Fibroblast of skin of right quadriceps (primary cell): ENCODE results near the gene CRISPLD2.

ENCODE experiments used
- DNase-seq: peaks from one replicate; pipeline ENCODE4 v3.0.0-alpha.2; 2013

Gene CRISPLD2, protein sequence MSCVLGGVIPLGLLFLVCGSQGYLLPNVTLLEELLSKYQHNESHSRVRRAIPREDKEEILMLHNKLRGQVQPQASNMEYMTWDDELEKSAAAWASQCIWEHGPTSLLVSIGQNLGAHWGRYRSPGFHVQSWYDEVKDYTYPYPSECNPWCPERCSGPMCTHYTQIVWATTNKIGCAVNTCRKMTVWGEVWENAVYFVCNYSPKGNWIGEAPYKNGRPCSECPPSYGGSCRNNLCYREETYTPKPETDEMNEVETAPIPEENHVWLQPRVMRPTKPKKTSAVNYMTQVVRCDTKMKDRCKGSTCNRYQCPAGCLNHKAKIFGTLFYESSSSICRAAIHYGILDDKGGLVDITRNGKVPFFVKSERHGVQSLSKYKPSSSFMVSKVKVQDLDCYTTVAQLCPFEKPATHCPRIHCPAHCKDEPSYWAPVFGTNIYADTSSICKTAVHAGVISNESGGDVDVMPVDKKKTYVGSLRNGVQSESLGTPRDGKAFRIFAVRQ

DNA sequence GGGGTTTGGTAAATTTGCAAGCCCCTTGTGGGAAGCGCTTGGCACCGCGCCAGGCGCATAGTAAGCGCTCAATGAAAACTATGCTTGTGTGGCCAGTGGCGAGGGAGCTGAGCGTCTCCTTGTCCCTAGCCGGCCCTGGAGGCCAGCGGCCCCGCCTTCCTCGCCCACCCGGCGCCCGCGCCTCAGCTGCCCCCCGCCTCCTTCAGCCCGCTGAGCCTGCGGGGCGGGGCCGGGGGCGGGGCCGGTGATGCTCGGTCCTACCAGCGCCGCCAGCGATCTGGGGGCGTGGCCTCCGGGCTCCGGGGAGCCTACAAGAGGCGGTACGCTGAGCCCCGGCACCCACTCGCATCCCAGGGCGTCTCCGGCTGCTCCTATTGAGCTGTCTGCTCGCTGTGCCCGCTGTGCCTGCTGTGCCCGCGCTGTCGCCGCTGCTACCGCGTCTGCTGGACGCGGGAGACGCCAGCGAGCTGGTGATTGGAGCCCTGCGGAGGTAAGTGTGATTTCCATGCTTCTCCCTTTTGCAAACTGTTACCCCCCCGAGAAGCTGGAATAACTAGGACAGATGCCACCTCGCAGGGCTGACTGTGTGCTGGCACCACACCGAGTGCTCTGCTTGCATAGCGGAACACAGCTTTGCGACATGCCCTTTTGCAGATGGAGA is at the start of gene CRISPLD2:
CRISPLD2 (plus strand) TSS at position 342 of the 661 bp plus-strand sequence. CDS start 18,511 bp downstream, outside the sequence.
- peak; percentile 88 for DNase-seq

DNA sequence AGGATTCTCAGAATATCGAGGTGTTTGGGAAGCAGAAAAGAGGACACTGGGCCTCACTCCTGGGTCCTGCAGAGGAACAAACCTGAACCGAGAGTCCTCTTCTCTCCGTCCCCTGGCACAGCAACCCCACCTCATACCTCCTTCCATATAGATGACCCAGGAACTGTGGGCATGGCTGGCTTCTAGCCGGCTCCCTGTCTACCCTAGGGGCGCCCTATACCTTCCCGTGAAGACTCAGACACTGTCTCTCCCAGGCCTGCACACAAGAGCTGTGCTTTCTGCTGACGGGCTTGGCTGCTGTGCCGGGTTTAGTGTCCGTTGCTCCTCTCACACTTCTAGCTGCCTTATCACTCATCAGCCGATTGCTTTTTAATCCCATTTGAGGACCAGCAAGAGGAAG is 46.5 kb upstream of the CRISPLD2 start:
- DNase-seq = no peak

DNA sequence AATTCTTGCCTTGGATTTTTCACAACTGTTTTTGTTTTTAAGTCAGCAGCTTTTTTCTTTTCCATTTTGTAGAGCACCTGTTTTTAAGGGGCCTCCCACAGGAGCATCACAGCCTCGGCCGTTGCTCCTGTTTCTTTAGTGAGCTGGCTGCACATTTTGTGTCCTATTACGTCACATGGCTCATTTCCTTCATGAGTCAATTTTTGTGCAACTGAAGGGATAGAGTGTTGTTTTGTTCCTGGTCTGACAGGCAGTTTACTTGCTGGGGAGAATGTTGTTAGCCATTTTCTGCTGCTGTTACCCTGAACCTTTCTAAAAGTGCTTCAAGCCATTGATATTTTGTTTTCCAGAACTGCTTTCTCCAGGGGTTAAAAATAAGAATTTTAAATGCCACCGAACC is 45.0 kb upstream of the CRISPLD2 start:
- DNase-seq = peak; percentile 78

DNA sequence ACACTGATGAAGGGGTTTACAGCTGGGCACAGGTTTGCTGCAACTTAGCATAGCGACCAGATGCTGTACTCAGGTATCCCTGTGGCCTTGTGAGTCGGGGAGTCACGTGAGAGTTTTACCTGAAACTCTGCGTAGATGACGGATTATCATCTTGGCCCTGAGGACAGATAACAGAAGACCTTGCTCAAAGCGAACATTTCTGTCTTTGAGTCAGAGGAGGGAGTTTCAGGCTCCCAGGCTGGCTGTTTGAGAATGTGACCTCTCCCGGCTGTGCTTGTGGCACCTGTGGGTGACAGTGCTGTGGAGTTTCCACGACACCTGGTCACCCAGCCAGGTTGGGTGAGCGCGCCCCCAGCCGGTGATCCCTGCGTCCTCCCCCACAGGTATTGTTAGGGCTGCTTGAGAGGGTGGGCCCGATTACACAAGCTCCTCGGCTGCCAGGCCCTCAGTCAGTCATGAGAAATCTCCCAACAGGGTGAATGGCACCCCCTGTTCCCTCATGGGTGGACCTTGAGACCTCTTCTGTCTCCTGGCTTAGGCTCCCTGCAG is 44.4 kb upstream of the CRISPLD2 start:
- DNase-seq = no peak

DNA sequence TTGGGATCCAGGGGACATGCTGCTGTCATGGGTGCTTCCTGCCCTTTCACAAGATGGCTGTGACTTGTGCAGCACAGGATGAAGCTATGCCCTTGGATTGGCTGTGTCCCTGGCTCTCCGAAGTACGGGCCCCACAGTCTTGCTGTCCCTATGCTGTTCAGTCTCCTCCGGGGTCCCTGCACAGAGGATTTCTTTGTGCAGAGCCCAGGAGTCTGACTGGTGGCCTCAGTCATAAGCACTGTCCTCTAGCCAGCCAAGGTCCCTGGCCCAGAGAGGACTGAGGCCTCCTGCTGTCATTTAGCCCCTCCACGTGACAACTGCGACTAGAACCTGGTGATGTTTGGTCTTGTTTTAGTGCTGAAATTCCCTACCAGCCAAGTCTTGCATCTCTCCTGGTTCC is 42.4 kb upstream of the CRISPLD2 start:
- DNase-seq = no peak

DNA sequence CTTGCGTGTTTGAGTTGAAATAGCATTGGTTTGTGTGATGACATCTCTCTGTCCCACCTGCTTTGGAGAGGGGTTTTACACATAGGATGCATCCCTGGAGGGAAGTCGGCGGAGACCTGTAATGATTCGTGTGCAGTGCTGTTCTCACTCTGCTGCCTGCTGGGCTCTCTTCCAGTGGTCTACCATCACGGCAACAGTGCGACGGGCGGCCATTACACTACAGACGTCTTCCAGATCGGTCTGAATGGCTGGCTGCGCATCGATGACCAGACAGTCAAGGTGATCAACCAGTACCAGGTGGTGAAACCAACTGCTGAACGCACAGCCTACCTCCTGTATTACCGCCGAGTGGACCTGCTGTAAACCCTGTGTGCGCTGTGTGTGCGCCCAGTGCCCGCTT is 41.1 kb upstream of the CRISPLD2 start:
- no peak for DNase-seq

DNA sequence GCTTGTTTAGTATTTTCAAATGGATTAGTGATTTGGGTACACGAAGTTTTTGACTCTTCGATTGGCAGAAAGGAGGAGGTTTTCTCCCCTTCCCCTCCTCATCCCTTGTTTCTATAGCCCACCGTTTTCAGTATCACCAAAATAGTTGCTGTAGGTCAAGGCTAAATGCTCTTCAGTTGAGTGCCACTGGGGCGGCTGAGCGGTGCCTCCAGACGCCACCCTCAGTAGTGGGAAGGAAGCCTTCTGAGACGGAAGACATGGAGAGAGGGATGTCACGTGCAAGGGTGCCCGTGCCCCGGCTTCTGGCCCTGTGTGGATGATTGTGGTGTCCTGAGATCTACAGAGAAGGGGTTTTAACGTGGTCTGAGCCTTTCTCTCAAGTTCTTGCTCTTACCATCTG is 39.7 kb upstream of the CRISPLD2 start:
- DNase-seq = no peak

DNA sequence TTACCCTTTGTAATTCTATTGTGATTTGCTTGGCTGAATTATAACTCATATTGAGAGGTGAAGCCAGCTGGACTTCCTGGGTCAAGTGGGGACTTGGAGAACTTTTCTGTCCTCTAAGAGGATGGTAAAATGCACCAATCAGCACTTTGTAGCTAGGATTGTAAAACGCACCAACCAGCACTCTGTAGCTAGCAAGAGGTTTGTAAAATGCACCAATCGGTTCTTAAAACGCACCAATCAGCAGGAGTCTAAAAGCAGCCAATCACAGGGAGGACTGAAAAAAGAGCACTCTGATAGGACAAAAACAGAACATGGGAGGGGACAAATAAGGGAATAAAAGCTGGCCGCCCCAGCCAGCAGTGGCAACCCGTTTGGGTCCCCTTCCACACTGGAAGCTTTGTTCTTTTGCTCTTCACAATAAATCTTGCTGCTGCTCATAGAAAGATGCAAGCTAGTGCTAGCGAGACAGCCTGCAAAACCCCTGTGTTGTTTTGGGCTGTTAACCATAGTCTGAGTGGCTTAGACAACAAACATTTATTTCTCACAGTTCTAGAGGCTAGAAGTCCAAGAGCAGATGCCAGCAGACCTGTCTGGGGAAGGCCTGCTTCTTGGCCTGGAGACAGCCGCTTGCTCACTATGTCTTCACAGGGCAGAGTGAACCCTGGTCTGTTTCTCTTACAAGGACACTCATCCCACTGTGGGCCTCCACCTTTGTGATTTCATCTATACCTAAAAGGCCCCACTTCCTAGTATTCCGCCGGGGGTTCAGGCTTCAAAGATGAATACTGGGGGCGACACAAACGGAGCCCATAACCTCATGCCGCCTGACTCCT is 39.0 kb upstream of the CRISPLD2 start:
- DNase-seq = no peak

DNA sequence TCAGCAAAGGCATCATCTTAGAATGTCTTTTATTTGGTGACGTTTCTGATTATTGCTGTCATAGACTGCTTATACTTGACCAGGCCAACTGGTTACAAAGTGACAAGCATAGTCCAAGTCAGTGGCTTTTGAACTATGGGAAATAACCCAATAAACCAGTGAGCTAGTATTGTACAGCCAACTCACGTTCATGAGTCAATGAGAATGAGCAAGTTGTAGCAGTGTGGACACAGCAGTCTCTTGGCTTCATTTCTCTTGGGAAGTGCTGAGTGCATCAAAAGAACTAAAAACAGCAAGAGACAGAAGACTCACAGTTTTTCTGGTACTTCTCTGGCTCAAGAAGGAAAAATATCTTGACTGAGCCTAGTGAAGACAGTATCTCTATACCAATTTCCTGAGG is 36.9 kb upstream of the CRISPLD2 start:
- no peak for DNase-seq

DNA sequence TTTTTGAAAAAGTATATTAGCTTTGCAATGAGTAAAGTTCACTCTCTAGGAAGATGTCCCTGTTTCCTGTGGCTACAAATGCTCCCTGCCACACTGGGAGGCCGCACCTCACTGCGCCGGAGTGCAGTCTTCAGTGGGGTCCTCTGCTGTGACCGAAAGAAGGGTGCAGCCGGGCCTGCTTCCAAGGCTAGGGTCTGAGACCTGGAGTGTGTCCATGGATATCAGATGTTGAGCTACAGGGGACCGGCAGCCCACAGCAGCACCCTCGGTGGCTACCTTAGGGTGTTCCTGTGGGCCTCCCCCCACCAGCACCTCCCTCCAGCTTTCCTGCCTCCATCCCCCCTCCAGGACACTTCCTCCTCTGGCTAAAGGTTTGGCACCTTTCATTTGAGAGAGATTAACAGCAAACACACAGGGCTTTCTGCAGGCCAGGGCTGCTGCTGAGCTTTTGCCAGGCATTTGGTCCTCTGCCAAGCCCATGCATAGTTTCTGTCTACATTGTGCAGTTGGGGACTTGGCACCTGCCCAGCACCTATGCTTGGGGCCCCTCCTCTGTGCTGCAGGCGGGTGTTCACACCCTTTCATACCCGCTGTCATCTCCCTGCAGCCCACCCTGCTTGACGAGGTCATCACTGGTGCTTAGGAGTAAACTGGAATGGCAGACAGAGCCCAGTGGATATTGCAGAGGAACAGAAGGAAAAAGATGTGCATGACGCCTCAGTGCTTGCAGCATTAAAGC is 33.8 kb upstream of the CRISPLD2 start:
- peak; percentile 91 for DNase-seq

DNA sequence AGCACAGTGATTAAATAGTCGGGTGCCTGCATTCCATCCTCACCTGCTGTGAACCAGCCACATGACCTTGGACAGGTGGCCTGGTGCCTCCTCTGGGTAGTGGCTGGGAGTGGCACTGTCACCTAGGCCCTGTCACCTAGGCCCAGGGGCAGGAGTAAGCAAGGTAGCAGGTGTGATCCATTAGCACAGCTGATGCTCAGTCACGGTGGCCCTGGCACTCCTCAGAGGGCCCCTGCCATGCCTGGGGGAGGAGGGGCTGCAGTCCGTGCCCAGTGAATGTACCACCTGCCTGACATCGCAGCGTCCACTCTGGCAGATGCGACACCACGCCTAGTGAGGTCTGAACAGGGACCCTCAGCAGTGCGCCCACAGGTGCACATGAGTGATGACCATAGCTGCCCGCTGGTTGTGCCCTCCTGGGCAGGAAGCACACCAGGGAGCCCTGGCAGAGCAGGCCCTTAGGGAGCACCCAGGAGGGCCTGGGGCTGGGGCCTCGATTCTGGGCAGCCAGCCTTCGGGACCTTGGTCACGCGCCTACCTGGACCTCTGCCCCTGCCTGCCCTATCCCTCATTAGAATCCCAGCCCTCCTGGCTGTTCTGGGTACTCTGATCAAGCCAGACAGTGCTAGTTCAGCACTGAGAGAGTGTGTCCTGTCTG is 33.1 kb upstream of the CRISPLD2 start:
- DNase-seq = no peak

DNA sequence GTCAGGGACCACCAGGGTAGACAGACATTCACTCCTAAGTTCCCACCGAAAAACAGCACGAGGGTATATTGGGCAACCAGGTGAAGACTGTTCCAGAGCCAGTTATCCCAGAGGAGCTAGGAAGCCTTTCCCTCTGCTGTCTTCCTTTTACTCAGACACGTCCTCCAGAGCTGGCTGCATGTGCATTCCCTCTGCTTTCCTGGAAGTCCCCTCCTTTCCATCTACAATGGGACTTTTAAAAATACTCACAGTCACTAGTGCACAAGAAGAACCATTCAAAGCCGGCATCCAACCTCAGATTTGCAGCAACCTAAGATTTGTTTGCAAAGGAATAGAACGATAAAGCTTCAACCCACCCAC is 32.5 kb upstream of the CRISPLD2 start:
- no peak for DNase-seq

DNA sequence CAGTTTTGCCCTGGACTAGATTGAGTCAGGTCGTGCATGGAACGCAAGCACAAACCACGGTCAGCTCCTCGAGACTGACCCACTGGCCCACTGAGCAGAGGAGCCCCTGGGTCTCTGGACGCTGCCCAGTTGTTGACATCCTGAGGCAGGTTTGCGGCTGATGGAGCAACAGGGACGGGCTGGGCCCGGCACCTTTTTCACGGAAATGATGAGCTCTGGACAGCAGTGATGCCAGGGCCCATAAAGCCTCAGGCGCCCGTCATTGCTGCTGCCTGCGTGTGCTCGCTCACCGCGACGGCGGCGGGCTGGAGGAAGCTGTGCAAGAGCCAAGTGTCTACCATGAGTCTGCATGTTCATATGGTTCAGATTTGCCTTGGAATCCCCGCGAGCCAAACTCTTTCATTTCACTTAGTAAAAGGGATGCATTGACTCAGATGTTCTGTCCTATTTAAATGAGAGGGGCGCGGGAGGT is 30.8 kb upstream of the CRISPLD2 start:
- peak; percentile 88 for DNase-seq

DNA sequence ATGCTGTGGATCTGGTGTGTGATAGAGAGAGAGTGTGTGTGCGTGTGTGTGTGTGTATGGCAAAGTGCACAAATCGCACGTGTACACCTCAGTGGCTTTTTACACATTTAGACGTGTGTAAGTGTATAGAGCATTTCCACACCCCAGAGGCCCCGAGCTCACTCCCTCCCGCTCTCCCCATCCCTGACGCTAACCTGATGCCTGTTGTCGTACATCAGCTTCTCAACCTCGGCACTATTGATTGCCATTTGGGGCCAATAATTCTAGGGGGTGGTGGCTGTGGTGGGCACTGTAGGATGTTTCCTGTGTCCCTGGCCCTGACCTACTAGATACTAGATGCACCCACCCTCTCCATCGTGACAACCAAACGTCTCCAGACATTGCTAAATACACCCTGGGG is 30.4 kb upstream of the CRISPLD2 start:
- DNase-seq = no peak

DNA sequence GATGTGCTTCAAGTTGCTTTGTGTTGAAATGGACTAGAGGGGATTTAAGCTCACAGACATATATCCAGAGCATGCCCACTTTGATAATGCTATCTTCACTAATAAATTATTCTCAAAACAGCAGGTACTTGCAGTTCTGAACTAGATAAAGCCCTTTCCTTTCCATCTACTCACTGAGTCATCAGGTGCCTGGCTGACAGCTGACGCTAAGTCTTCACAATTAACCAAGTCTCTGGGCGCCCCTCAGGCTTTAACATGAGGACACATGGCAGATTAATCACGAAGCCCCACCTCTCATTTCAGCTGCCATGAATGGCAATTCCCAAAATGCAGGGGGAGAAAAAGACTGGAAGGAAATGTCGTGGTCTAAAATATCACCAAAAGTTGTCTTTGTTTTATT is 29.5 kb upstream of the CRISPLD2 start:
- no peak for DNase-seq

DNA sequence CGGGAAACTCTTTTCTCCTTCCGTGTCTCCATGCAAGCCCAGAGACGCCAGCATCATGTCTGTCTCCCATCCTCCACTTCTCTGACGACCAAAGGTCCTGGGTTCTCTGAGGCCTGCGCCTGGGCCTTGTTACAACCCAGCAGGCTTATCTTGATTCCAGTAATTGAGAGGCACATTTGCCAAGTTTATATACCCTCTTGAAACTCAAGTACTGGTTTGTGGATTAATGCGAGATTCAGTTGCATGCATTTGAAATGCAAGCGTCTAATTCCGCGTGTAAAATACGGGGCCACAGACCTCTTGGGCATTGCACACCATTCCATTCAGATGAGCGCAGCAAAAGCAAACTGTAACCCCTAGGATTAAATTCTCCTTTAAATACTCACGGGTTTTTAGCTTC is 28.7 kb upstream of the CRISPLD2 start:
- DNase-seq = peak; percentile 63

DNA sequence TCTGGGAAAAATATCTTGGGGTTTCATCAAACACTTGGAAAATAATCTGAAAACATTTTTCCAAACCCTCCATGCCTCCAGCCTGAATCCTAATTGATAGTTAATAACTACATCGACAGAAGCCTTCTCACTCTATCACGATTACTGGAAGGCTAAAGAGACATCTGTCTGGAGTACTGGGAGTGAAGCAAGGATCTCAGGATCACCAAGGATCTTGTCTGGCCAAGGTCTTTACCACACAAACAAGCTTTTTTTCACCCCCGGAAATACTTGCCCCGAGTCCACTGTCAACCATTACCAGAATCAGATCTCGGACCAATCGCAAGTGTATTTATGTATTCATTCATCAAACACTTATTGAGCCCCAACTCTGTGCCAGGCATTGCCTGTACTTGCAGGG is 28.3 kb upstream of the CRISPLD2 start:
- no peak for DNase-seq

DNA sequence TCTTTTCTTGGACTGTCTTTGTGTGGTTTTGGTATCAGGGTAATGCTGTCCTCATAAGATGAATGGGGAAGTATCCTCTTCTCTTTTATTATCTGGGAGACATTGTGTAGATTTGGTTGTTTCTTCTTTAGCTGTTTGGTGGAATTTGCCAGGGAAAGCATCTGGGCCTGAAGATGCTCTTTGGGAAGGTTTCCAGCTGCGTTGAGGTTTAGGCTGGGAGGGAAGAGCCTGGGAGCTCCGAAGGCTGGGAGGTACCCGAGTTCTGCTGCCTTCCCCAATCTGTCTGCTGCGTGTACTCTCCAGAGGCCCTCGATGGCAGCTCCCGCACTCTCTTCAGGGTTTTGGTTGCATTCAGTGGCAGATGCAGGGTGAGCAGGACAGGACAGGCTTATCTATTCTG is 25.6 kb upstream of the CRISPLD2 start:
- DNase-seq = no peak

DNA sequence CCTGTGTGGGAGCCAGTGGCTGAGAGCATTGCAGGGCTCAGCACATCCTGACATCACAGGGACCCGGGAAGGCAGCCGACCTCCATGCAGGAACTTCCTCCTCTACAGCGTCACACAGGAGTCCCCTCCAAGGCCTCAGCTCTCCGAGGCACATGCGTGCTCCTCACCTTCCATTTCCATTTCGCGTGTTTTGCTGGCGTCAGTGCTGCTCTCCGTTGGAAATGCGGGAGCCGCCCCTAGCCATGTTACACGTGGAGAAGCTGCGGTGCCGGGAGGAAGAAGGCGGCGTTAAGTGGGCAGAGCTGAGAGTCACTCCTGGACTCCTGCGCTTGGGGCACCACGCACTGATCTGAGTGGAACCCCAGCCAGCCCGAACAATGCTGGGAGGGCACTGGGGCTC is 25.2 kb upstream of the CRISPLD2 start:
- no peak for DNase-seq

DNA sequence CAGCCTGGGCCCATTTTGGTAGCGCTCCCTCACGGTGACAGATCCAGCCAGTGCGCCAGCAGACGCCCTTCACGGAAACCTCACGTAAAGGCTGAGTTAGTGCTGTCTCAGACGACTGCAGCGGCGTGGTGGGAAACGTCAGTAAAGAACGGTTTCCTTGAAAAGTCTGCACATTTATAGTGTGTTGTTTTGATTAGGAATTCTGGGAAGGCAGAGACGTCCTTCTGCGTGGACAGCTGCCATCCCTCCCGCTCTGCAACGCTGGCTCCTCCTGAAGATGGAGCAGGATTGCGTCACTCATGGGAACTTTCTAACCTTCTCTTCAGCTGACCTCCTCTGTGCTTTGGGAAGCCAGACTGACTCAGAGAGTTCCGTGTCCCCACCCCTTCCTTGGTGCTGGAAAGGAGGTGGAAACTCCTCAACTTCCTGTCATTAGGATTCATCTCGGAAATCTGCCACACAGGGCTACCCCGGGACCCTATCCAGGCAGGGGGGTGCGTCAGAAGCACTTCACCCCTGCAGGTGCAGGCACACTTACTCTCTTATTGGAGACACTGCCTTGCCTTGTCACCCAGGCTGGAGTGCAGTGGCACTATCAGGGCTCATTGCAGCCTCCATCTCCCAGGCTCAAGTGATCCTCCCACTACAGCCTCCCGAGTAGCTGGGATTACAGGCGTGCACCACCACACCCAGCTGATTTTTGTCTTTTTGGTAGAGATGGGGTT is 24.3 kb upstream of the CRISPLD2 start:
- DNase-seq = peak; percentile 88
